GM12878 (cell line): ENCODE measurements around the gene HIVEP1. TPM values are rescaled to one million over a fixed set of nuclear protein-coding genes. Genes with fewer than 3 reads are reported as not detected.

ENCODE experiments used
- ATAC-seq: fragments of 200-7000 bp; cut with Tn5 transposase; 3 replicates; pipeline ENCODE4 v1.9.1; 2020; ENCODE audit warnings: mild to moderate bottlenecking, moderate library complexity
- Bru-seq: library from RNA; stranded (reverse); fragments of 400-500 nt; gene quantifications from one replicate; lab custom pipeline; 2021; lab: Mats Ljungman, UMichigan
- BruChase-seq, 2 experiments: library from RNA; stranded (reverse); fragments of 400-500 nt; gene quantifications; one replicate each; lab custom pipeline; 2021; lab: Mats Ljungman, UMichigan
- BruUV-seq: library from RNA; stranded (reverse); fragments of 400-500 nt; replicated peaks from 2 replicates; lab custom pipeline; 2021; lab: Mats Ljungman, UMichigan
- CTCF ChIA-PET: fragments of 300-600 bp; sonication (Branson Sonifier 250); formaldehyde crosslinking; extraction: SDS; loops from one replicate; lab custom pipeline; 2021; ENCODE audit warnings: inconsistent platforms; lab: Yijun Ruan, JAX
- POLR2A ChIA-PET: fragments of 350-600 bp; formaldehyde crosslinking; extraction: SDS; loops from one replicate; lab custom pipeline; 2021; ENCODE audit warnings: inconsistent platforms; lab: Charles Lee
- RAD21 ChIA-PET: fragments of 300-600 bp; sonication (Branson Sonifier 250); formaldehyde crosslinking; loops from one replicate; lab custom pipeline; 2023; ENCODE audit warnings: antibody characterized with exemption; ENCODE audit not compliant: unreplicated experiment; lab: Charles Lee
- SMC1A ChIA-PET: fragments of 300-600 bp; sonication (Branson Sonifier 250); formaldehyde crosslinking; loops from one replicate; lab custom pipeline; 2023; ENCODE audit not compliant: unreplicated experiment, uncharacterized antibody; lab: Charles Lee
- DNase-seq: peaks from one replicate; pipeline ENCODE4 v3.0.0-alpha.2; 2011; ENCODE audit warnings: low read depth, low spot score
- FAIRE-seq: peaks from 3 replicates; lab custom pipeline; 2011; peaks lifted over from hg19 to GRCh38; lab: Jason Lieb, UNC
- H2AFZ ChIP-seq: 2 replicates; pipeline ENCODE4 v1.6.0; 2011; ENCODE audit warnings: low read depth, low read length, control low read depth; ENCODE audit not compliant: control insufficient read depth
- H3K27ac ChIP-seq: 2 replicates; pipeline ENCODE4 v1.5.1; 2011; ENCODE audit warnings: control low read depth; ENCODE audit not compliant: control insufficient read depth, insufficient read depth
- H3K27me3 ChIP-seq, 2 experiments: replicated peaks in 1 of 2; 2 replicates each; pipeline versions ENCODE4 v1.6.0 to v1.6.1; 2011; ENCODE audit warnings: low read length in 1 of 2; ENCODE audit not compliant: control insufficient read depth in 2 of 2, insufficient read depth in 2 of 2
- H3K36me3 ChIP-seq, 2 experiments: 2 replicates each; pipeline ENCODE4 v1.5.1; 2011; ENCODE audit warnings: low read length in 1 of 2; ENCODE audit not compliant: control insufficient read depth in 2 of 2, insufficient read depth in 2 of 2
- H3K4me1 ChIP-seq: 2 replicates; pipeline ENCODE4 v1.6.1; 2011; ENCODE audit warnings: mild to moderate bottlenecking, low read length, moderate library complexity, mixed read lengths; ENCODE audit not compliant: control insufficient read depth, insufficient read depth
- H3K4me2 ChIP-seq: 2 replicates; pipeline ENCODE4 v1.6.0; 2011; ENCODE audit warnings: control low read depth; ENCODE audit not compliant: control insufficient read depth, insufficient read depth
- H3K4me3 ChIP-seq: fragments of 200-600 bp; sonication (generic); 2 replicates; pipeline ENCODE4 v1.5.1; 2016
- H3K79me2 ChIP-seq: 2 replicates; pipeline ENCODE4 v1.6.0; 2011; ENCODE audit warnings: low read length; ENCODE audit not compliant: control insufficient read depth, insufficient read depth
- H3K9ac ChIP-seq: 2 replicates; pipeline ENCODE4 v1.8.0; 2011; ENCODE audit warnings: low read length, control low read depth, mixed read lengths; ENCODE audit not compliant: control insufficient read depth, insufficient read depth
- H3K9me3 ChIP-seq: replicated peaks from 3 replicates; pipeline ENCODE4 v1.5.1; 2011; ENCODE audit warnings: mild to moderate bottlenecking, low read length; ENCODE audit not compliant: control insufficient read depth, insufficient read depth
- H4K20me1 ChIP-seq: 2 replicates; pipeline ENCODE4 v1.6.0; 2011; ENCODE audit not compliant: control insufficient read depth, insufficient read depth
- BHLHE40 ChIP-seq, 2 experiments: fragments of 450-650 bp in 1 of 2; IDR thresholded peaks; 2 replicates each; pipeline ENCODE4 v1.6.1; 2011 to 2017; ENCODE audit warnings: low read depth in 2 of 2, borderline replicate concordance in 1 of 2, improper control_type of control experiment in 1 of 2, low read length in 1 of 2, mild to moderate bottlenecking in 1 of 2
- DPF2 ChIP-seq: fragments of 450-650 bp; IDR thresholded peaks from 2 replicates; pipeline ENCODE4 v1.6.1; 2017; ENCODE audit warnings: mild to moderate bottlenecking
- E4F1 ChIP-seq: fragments of 450-650 bp; IDR thresholded peaks from 2 replicates; pipeline ENCODE4 v1.6.1; 2018; ENCODE audit warnings: borderline replicate concordance, mild to moderate bottlenecking; ENCODE audit not compliant: partially characterized antibody
- ETV6 ChIP-seq, 2 experiments: fragments of 450-650 bp in 1 of 2; IDR thresholded peaks in 1 of 2; conservative IDR thresholded peaks in 1 of 2; 2 replicates each; pipeline ENCODE4 v1.6.1; 2014; ENCODE audit warnings: antibody characterized with exemption in 1 of 2, borderline replicate concordance in 1 of 2, low read depth in 1 of 2, mild to moderate bottlenecking in 1 of 2, moderate library complexity in 1 of 2
- HSF1 ChIP-seq: fragments of 150-350 bp; IDR thresholded peaks from 2 replicates; pipeline ENCODE4 v1.6.1; 2014; ENCODE audit warnings: mild to moderate bottlenecking, low read depth, low read length
- IRF4 ChIP-seq: IDR thresholded peaks from 2 replicates; pipeline ENCODE4 v1.6.1; 2011; ENCODE audit warnings: low read depth, low read length
- JUNB ChIP-seq: IDR thresholded peaks from 2 replicates; pipeline ENCODE4 v1.6.1; 2016; ENCODE audit warnings: antibody characterized with exemption, mild to moderate bottlenecking
- JUND ChIP-seq: IDR thresholded peaks from 2 replicates; pipeline ENCODE4 v1.6.1; 2012; ENCODE audit warnings: low read depth, mild to moderate bottlenecking, low read length, improper control_type of control experiment, moderate library complexity
- NBN ChIP-seq: fragments of 450-650 bp; IDR thresholded peaks from 2 replicates; pipeline ENCODE4 v1.6.1; 2016
- NR2F1 ChIP-seq: fragments of 450-650 bp; conservative IDR thresholded peaks from 2 replicates; pipeline ENCODE4 v1.6.1; 2017; ENCODE audit warnings: mild to moderate bottlenecking
- POLR2A ChIP-seq: IDR thresholded peaks from 2 replicates; pipeline ENCODE4 v1.6.1; 2011; ENCODE audit warnings: low read depth, mild to moderate bottlenecking, low read length
- POLR2AphosphoS2 ChIP-seq: IDR thresholded peaks from 2 replicates; pipeline ENCODE4 v1.6.1; 2011; ENCODE audit warnings: low read depth, mild to moderate bottlenecking, low read length, improper control_type of control experiment, moderate library complexity
- RAD21 ChIP-seq: IDR thresholded peaks from 2 replicates; pipeline ENCODE4 v1.6.1; 2011; ENCODE audit warnings: mild to moderate bottlenecking, low read depth, low read length, moderate library complexity; ENCODE audit not compliant: insufficient read depth
- TAF1 ChIP-seq: IDR thresholded peaks from 2 replicates; pipeline ENCODE4 v1.6.1; 2011; ENCODE audit warnings: mild to moderate bottlenecking, low read depth, low read length, borderline replicate concordance
- TCF12 ChIP-seq: IDR thresholded peaks from 2 replicates; pipeline ENCODE4 v1.6.1; 2011; ENCODE audit warnings: low read depth, mild to moderate bottlenecking, low read length
- YY1 ChIP-seq: IDR thresholded peaks from 2 replicates; pipeline ENCODE4 v1.6.1; 2011; ENCODE audit warnings: low read depth, mild to moderate bottlenecking, low read length
- ZNF24 ChIP-seq: fragments of 450-650 bp; IDR thresholded peaks from 2 replicates; pipeline ENCODE4 v1.6.1; 2017; ENCODE audit warnings: antibody characterized with exemption, mild to moderate bottlenecking
- WGBS: methylation state at CpG from one replicate; pipeline ENCODE4 v1.1.6; 2016; ENCODE audit warnings: low lambda C conversion rate; ENCODE audit not compliant: insufficient replicate concordance, insufficient coverage; ENCODE audit errors: missing lambda C conversion rate; 5-methylcytosine and 5-hydroxymethylcytosine counted together
- in situ Hi-C: fragments of 300-500 bp; cut with MboI; formaldehyde crosslinking; loops from 9 replicates; pipeline ENCODE4 v1.14.3; 2018; ENCODE audit warnings: mixed read lengths
- intact Hi-C: fragments of 100-400 bp; cut with micrococcal nuclease; formaldehyde crosslinking; loops from one replicate; pipeline ENCODE4 v1.14.2; 2022; ENCODE audit not compliant: unreplicated experiment
- long read RNA-seq, 2 experiments: library from polyadenylated mRNA; unstranded; transcript quantifications; one replicate each; pipeline ENCODE4 v2.0.0, GENCODE V29; 2019 to 2020
- polyA minus RNA-seq, 3 experiments: library from RNA; depleted of rRNA, polyadenylated mRNA; stranded (reverse); fragments of >200 nt; gene quantifications; 2 replicates each; pipeline ENCODE4 v1.2.3, GENCODE V29; 2011
- polyA plus RNA-seq, 11 experiments: library from polyadenylated mRNA; depleted of rRNA in 4 of 11; unstranded in 6 of 11; stranded (reverse) in 5 of 11; fragments of >200 nt; fragmentation: Nextera tagmentation in 4 of 11; fragmentation: Illumina TruSeq in 1 of 11; extraction: Ambion mirVana in 4 of 11; extraction: Trizol in 1 of 11; gene quantifications; 1 replicate in 1 of 11; 2 replicates in 10 of 11; pipeline versions ENCODE4 v1.2.1 to v1.2.3, GENCODE V29; 2011 to 2016; ENCODE audit warnings: inconsistent platforms in 2 of 11, missing spikeins in 2 of 11, low read depth in 1 of 11
- total RNA-seq, 4 experiments: library from RNA; depleted of rRNA in 3 of 4; stranded (reverse); fragments of >200 nt in 3 of 4; fragmentation: Illumina TruSeq in 1 of 4; extraction: Trizol in 1 of 4; gene quantifications; 2 replicates each; pipeline versions ENCODE4 v1.2.1 to v1.2.3, GENCODE V29; 2013 to 2021

Gene HIVEP1
- total RNA-seq (2013; cell fraction: nucleolus; rRNA removed) = 251 and 262 TPM in 2 replicates
- total RNA-seq (2014; rRNA removed) = 32.2 and 33.7 TPM in 2 replicates
- 37.0 and 39.1 TPM in 2 replicates for total RNA-seq (2014; rRNA removed; fragmentation: Illumina TruSeq; extraction: Trizol)
- 37.5 and 37.7 TPM in 2 replicates for total RNA-seq (2021)
- polyA plus RNA-seq (2011; ENCODE audit: low read depth) = 14.0 TPM
- polyA plus RNA-seq (2011; rRNA removed) = 13.6 and 19.7 TPM in 2 replicates
- polyA plus RNA-seq (2011; cell fraction: cytosol; rRNA removed) = 23.6 and 25.1 TPM in 2 replicates
- 36.9 and 47.3 TPM in 2 replicates for polyA plus RNA-seq (2011; cell fraction: nucleus; rRNA removed)
- polyA plus RNA-seq (2012) = 14.9 and 17.9 TPM in 2 replicates
- polyA plus RNA-seq (2014; fragmentation: Illumina TruSeq; extraction: Trizol) = 31.1 and 40.9 TPM in 2 replicates
- 1 to 10 TPM; 4.3 to 6.7 TPM for polyA plus RNA-seq (2014; fragmentation: Nextera tagmentation; extraction: Ambion mirVana)
- polyA plus RNA-seq (2014; rRNA removed) = 22.5 and 23.5 TPM in 2 replicates
- 10 to 100 TPM; 11.9 to 13.2 TPM for polyA plus RNA-seq (2016; fragmentation: Nextera tagmentation; extraction: Ambion mirVana)
- polyA minus RNA-seq (2011; rRNA and poly(A)+ RNA removed) = 71.2 and 77.4 TPM in 2 replicates
- 17.7 and 17.9 TPM in 2 replicates for polyA minus RNA-seq (2011; cell fraction: cytosol; rRNA and poly(A)+ RNA removed)
- 62.4 and 93.5 TPM in 2 replicates for polyA minus RNA-seq (2011; cell fraction: nucleus; rRNA and poly(A)+ RNA removed)
- percentile 96 among the genes with signal in this experiment for Bru-seq, nascent RNA
- percentile 88 among the genes with signal in this experiment for BruChase-seq, experiment 1, labeled RNA remaining after a 6-hour chase
- percentile 93 among the genes with signal in this experiment for BruChase-seq, experiment 2, labeled RNA remaining after a 2-hour chase
- long read RNA-seq, experiment 1, partial matches to known transcripts = 1 of 3 reads
- long read RNA-seq, experiment 1, other reads (novel, unspliced or antisense) = 1 of 3 reads
- long read RNA-seq, experiment 2, partial matches to known transcripts = 15 of 39 reads
- long read RNA-seq, experiment 2, other reads (novel, unspliced or antisense) = 20 of 39 reads

- no peak for ATAC-seq
- TF ChIP-seq IRF4 (no peak), TAF1 (peak; percentile 24; the same call in 1 of the 2 replicates), RAD21 (no peak), DPF2 (no peak), POLR2AphosphoS2 (peak; percentile 4; the same call in 1 of the 2 replicates), TCF12 (no peak), E4F1 (no peak), NR2F1 (peak; percentile 55; the same call in 1 of the 2 replicates), JUNB (no peak), ETV6 (conservative IDR thresholded peaks at IDR 0.05 in 1 of 2, IDR thresholded peaks at IDR 0.05 in 1 of 2; ENCODE audit: borderline replicate concordance in 1 of 2, low read depth in 1 of 2) (no peak), YY1 (peak; percentile 47; the same call in 1 of the 2 replicates), BHLHE40 (IDR thresholded peaks at IDR 0.05; ENCODE audit: borderline replicate concordance in 1 of 2, low read depth in 2 of 2, low read length in 1 of 2) (peak in 1 of 2 experiments; percentile 80; a peak in 1 of 4 replicates), HSF1 (no peak), POLR2A (peak; percentile 77), JUND (no peak), NBN (no peak), ZNF24 (no peak)
Observed at GRCh38 chr6:12012038-12012557, at the start of gene HIVEP1. Gene HIVEP1 (plus strand): TSS chr6:12012312. CDS start chr6:12015629, 3,317 bp downstream.

More at GRCh38 chr6:12012038-12012557, at the start of gene HIVEP1:
- Histone ChIP-seq H3K9me3 (peaks cover 18% of the 10 kb centered on the region), H3K4me3 (peak within 1 kb of the TSS; percentile 94), H3K27me3 (no peaks in the 10 kb centered on the region), H3K36me3 (peaks cover 2 to 11% of the 10 kb centered on the region in 2 experiments), H4K20me1 (no peaks in the 10 kb centered on the region), H3K27ac (peak within 1 kb of the TSS; percentile 97), H3K4me2 (peak within 1 kb of the TSS; percentile 88), H3K4me1 (peaks cover 8% of the 10 kb centered on the region), H3K79me2 (peaks cover 67% of the 10 kb centered on the region), H3K9ac (peak within 1 kb of the TSS; percentile 93), H2AFZ (no peak within 1 kb of the TSS; the same call in 1 of the 2 replicates)
- in situ Hi-C loops (loop anchor here (10.0 to 25.0 kb wide), 2 partner anchors 300 to 593 kb away; no protein-coding TSS in a partner anchor), intact Hi-C loops (loop anchor here (2.0 to 10.0 kb wide), 7 partner anchors 49 to 357 kb away; partner anchors contain the start of gene EDN1)
- ChIA-PET SMC1A (interaction anchor here (2.6 to 3.0 kb wide), 4 partner anchors 37 to 184 kb away, joined by 11 to 28 read pairs (median 14); no protein-coding TSS in a partner anchor), POLR2A (interaction anchor here (0.7 to 2.6 kb wide), 3 partner anchors 36 to 297 kb away, joined by 3 to 11 read pairs (median 3); no protein-coding TSS in a partner anchor), RAD21 (interaction anchor here (0.6 to 6.9 kb wide), 15 partner anchors 36 to 593 kb away, joined by 3 to 77 read pairs (median 3); no protein-coding TSS in a partner anchor), CTCF (no interaction called here)
- 0% methylated on average over 13 of the region's 78 CpGs for WGBS
- FAIRE-seq (no peak), DNase-seq (no peak)
- no TSS peak for BruUV-seq
